SK-N-SH treated with all-trans-retinoic acid at 6 μM for 48 hours (cell line): ENCODE measurements around the gene THSD8.

ENCODE experiments used
- ARNTL ChIP-seq: fragments of 450-650 bp; formaldehyde crosslinking; IDR thresholded peaks from 2 replicates; pipeline ENCODE4 v1.5.0; 2020; ENCODE audit warnings: low read depth, mild to moderate bottlenecking, moderate library complexity, borderline replicate concordance
- BACH2 ChIP-seq: fragments of 250-450 bp; sonication (Bioruptor Pico); IDR thresholded peaks from 2 replicates; pipeline ENCODE4 v1.9.0; 2021; ENCODE audit warnings: mild to moderate bottlenecking, borderline replicate concordance
- OSR1 ChIP-seq: fragments of 250-450 bp; sonication (Bioruptor Pico); IDR thresholded peaks from 2 replicates; pipeline ENCODE4 v1.8.0; 2022; ENCODE audit warnings: moderate library complexity, mild to moderate bottlenecking, inconsistent platforms
- PPARA ChIP-seq: fragments of 250-450 bp; sonication (Bioruptor Pico); IDR thresholded peaks from 2 replicates; pipeline ENCODE4 v1.5.0; 2020; ENCODE audit warnings: mild to moderate bottlenecking, borderline replicate concordance
- RARB ChIP-seq: fragments of 250-450 bp; sonication (Bioruptor Pico); IDR thresholded peaks from 2 replicates; pipeline ENCODE4 v1.8.0; 2021; ENCODE audit warnings: mild to moderate bottlenecking, moderate library complexity
- ZC3H10 ChIP-seq: fragments of 250-450 bp; sonication (Bioruptor Pico); IDR thresholded peaks from 2 replicates; pipeline ENCODE4 v1.5.1; 2021; ENCODE audit warnings: mild to moderate bottlenecking, moderate library complexity
- ZFP3 ChIP-seq: fragments of 250-450 bp; sonication (Bioruptor Pico); IDR thresholded peaks from 2 replicates; pipeline ENCODE4 v1.5.0; 2020; ENCODE audit warnings: mild to moderate bottlenecking, moderate library complexity
- ZNF70 ChIP-seq: fragments of 450-650 bp; formaldehyde crosslinking; IDR thresholded peaks from 2 replicates; pipeline ENCODE4 v1.5.0; 2020; ENCODE audit warnings: mild to moderate bottlenecking, moderate library complexity
- TF ChIP-seq, protein P1 (sequence below): fragments of 250-450 bp; sonication (Bioruptor Pico); IDR thresholded peaks from 2 replicates; pipeline ENCODE4 v1.5.0; 2020; ENCODE audit warnings: mild to moderate bottlenecking, moderate library complexity
- TF ChIP-seq, protein P2 (sequence below): fragments of 250-450 bp; sonication (Bioruptor Pico); IDR thresholded peaks from 2 replicates; pipeline ENCODE4 v1.8.0; 2020; ENCODE audit warnings: mild to moderate bottlenecking, moderate library complexity, borderline replicate concordance
- TF ChIP-seq, protein P3 (sequence below): fragments of 250-450 bp; sonication (Bioruptor Pico); IDR thresholded peaks from 2 replicates; pipeline ENCODE4 v1.5.1; 2020; ENCODE audit warnings: low read depth, mild to moderate bottlenecking, moderate library complexity

DNA sequence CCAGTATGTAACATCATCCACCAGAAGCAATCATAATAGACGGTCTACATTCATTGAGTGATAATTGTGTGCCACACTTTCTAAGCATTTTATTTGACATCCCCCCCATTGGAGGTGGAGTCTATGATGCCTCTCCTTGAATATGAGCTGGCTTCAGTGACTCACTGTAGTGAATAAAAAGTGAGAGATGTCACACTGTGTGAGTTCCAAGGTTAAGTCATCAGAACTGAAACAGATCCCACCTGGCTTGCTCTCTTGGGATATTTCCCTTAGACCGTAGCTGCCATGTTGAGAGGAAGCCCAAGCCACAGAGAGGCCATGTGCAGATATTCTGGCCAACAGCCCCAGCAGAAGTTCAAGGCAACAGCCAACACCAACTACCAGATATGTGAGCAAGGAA lies 19.9 kb downstream of the THSD8 start:
- TF ChIP-seq, protein P1, sequence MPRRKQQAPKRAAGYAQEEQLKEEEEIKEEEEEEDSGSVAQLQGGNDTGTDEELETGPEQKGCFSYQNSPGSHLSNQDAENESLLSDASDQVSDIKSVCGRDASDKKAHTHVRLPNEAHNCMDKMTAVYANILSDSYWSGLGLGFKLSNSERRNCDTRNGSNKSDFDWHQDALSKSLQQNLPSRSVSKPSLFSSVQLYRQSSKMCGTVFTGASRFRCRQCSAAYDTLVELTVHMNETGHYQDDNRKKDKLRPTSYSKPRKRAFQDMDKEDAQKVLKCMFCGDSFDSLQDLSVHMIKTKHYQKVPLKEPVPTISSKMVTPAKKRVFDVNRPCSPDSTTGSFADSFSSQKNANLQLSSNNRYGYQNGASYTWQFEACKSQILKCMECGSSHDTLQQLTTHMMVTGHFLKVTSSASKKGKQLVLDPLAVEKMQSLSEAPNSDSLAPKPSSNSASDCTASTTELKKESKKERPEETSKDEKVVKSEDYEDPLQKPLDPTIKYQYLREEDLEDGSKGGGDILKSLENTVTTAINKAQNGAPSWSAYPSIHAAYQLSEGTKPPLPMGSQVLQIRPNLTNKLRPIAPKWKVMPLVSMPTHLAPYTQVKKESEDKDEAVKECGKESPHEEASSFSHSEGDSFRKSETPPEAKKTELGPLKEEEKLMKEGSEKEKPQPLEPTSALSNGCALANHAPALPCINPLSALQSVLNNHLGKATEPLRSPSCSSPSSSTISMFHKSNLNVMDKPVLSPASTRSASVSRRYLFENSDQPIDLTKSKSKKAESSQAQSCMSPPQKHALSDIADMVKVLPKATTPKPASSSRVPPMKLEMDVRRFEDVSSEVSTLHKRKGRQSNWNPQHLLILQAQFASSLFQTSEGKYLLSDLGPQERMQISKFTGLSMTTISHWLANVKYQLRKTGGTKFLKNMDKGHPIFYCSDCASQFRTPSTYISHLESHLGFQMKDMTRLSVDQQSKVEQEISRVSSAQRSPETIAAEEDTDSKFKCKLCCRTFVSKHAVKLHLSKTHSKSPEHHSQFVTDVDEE: no peak
- TF ChIP-seq RARB (no peak), OSR1 (CRISPR knock-in tag) (no peak), ZFP3 (CRISPR knock-in tag) (no peak), ZNF70 (no peak), PPARA (CRISPR knock-in tag) (no peak), ARNTL (no peak), ZC3H10 (CRISPR knock-in tag) (no peak), BACH2 (CRISPR knock-in tag) (no peak)
- TF ChIP-seq, protein P2, sequence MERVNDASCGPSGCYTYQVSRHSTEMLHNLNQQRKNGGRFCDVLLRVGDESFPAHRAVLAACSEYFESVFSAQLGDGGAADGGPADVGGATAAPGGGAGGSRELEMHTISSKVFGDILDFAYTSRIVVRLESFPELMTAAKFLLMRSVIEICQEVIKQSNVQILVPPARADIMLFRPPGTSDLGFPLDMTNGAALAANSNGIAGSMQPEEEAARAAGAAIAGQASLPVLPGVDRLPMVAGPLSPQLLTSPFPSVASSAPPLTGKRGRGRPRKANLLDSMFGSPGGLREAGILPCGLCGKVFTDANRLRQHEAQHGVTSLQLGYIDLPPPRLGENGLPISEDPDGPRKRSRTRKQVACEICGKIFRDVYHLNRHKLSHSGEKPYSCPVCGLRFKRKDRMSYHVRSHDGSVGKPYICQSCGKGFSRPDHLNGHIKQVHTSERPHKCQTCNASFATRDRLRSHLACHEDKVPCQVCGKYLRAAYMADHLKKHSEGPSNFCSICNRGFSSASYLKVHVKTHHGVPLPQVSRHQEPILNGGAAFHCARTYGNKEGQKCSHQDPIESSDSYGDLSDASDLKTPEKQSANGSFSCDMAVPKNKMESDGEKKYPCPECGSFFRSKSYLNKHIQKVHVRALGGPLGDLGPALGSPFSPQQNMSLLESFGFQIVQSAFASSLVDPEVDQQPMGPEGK (CRISPR knock-in tag): no peak
- TF ChIP-seq, protein P3, sequence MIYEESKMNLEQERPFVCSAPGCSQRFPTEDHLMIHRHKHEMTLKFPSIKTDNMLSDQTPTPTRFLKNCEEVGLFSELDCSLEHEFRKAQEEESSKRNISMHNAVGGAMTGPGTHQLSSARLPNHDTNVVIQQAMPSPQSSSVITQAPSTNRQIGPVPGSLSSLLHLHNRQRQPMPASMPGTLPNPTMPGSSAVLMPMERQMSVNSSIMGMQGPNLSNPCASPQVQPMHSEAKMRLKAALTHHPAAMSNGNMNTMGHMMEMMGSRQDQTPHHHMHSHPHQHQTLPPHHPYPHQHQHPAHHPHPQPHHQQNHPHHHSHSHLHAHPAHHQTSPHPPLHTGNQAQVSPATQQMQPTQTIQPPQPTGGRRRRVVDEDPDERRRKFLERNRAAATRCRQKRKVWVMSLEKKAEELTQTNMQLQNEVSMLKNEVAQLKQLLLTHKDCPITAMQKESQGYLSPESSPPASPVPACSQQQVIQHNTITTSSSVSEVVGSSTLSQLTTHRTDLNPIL (CRISPR knock-in tag): no peak
